ENCODE results near the gene SLC13A4.
"Not testable (repeated sequence)": the region's sequence is repeated elsewhere in the genome, so short reads cannot be mapped to it uniquely, and the experiment has no call there.

Gene SLC13A4

DNA sequence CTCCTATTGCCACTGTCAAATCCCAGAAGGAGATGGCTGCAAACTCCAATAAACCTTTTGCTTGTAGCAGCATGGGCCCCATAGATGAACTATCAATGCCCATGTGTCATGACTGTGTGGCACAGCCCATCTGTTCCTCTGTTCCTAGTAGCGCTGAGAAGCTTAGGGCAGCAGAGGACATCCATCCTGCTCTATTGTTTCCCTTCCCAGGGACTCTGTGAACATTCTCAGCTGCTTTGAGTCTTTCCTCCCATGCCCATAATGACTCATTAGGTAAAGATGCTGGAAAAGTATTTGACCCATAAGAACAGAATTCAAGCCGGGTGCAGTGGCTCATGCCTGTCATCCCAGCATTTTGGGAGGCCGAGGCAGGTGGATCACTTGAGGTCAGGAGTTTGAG is 37.4 kb downstream of the SLC13A4 start:
- no peak for DNase-seq

DNA sequence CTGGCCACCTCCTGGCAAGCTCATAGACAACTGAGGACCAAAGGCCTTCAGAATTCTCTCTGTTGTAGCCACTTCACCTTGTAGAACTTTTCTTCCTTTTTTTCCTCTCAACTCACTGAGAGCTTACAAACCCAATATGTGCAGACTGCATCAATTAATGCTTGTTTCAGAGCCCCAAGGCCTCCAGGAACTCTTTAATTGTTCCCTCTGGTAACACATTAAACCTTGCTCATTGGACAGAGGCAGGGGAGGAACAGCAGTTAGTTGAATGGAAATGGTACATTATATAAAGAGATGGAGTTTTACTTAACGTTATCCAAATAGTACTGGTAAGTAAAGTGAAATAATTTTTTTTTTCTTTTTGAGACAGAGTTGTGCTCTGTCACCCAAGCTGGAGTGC is 40.5 kb downstream of the SLC13A4 start:
- DNase-seq = no peak

DNA sequence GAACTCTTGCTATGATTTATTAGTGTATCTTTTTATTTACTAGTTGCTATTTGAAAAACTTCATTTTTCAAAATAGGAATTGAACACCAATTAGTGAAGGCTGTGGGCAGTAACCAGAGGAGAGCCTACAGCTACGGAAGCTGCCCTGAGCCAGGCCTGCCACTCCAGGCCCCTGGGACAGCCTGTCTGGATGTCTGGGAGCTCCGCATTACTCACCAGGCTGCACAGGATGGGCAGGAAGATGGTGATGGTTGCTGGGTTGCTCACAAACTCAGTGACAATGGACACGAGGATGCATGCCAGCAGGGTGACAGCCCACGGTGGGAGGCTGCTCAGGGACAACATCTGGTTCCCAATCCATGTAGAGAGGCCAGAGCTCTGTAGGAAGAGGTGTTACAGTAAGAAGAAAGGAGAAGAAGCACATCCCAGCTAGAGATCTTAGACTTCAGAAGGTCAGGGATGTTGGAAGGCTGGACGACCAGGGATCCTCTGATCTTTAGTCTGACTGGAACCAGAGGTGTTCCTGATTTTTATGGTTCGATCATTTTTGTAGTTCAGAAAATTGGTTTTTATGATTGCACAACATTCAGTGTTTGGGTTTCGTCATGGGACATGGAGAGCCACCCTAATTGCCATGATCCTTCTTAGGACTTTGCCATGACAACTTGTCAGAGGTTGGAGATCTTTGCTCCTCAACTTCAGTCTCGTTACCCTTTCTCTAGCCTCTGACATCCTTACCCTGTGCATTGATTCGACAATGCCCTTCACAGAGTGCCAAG is 42.5 kb downstream of the SLC13A4 start:
- no peak for DNase-seq

DNA sequence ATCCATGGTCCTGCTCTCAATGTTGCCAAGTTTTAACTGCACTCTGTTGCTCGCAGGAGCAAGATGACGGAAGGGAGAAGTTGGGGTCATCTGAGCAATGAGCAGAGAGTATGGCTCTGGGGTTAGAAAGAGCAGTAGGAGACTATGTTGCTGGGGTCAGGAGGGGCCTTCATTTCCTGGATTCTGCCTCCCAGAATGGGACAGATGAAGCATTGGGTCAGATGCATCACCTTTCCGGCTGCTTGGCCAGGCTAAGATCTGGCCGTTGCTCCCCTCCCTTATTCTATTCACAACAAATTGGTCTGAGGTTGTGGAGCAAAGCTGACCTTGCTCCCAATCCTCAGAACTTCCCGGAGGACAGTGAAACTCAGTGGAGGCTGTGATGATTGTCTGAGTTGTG is 43.3 kb downstream of the SLC13A4 start:
- DNase-seq = no peak

DNA sequence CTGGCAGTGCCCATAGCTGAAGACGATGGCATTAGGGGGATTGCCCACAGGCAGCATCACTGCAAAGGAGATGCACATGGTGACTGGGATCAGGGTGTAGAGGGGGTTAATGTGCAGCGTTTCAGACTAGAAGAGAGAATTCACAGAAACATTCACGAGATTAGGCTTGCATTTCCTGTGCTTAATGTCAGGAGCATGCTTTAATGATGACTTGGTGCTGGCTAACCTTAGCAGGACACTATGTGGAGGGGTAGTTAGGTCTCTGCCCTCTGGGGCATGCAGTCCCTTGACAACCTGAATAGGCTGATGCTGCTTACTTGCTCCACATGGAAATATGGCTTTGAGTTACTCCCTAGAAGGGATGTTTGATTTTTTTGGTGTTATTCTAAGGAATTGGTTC is 43.9 kb downstream of the SLC13A4 start:
- no peak for DNase-seq

DNA sequence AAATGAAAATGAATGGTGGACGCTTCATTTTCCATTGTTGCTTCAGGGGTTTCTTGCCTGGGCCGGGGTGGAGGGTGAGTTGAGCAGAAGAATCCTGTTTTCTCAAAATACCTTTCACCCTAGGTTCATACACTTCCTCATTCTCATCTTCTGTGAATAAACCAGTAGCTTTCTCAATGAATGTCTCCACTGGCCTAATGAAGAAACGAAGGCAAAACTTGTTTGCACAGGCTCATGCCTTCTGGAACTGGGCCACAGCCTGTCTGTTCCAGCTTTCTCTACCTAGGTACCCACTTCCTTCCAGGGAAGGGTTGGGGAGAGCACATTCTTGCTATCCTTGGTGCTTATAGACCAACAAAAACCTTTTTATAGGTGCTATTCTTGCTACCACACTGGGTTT is 44.4 kb downstream of the SLC13A4 start:
- no peak for DNase-seq

DNA sequence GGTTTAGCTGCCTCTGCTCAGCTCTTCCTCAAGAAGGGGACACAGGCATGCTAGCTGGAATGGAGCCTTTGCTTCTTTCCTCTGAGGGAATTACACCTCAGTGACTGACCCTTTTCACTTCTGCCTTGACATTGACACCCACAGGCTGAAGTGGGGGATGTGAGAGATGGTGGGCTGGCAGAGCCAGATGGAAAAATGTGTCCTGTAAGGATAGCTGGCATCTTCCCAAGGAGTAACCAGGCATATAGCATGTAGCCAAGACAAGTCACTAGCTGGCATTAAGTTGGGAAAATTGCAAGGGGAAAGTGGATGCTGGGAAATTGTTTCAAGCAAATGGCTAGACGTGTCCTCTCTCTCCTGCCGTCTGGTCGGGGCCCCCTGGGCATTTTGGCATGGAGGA is 45.8 kb downstream of the SLC13A4 start:
- no peak for DNase-seq

DNA sequence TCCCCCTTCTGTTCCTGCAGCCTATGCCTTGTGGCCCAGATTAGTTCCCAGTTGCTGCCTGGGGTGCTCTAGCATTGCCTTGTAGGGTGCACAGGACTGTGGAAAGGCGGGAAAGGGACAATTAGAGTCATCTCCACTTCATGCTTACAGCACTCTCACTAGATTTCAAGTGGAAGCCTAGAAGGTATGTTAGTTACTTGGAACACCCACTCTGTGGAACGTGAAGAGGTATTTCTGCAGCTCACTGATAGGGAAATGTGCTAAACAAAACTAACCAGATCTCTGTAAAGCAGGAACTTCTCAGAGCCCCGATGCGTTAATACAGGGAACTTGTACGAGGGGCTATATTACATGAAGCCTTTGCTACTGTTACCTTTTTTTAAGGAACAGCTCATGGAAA is 46.2 kb downstream of the SLC13A4 start:
- DNase-seq = no peak

DNA sequence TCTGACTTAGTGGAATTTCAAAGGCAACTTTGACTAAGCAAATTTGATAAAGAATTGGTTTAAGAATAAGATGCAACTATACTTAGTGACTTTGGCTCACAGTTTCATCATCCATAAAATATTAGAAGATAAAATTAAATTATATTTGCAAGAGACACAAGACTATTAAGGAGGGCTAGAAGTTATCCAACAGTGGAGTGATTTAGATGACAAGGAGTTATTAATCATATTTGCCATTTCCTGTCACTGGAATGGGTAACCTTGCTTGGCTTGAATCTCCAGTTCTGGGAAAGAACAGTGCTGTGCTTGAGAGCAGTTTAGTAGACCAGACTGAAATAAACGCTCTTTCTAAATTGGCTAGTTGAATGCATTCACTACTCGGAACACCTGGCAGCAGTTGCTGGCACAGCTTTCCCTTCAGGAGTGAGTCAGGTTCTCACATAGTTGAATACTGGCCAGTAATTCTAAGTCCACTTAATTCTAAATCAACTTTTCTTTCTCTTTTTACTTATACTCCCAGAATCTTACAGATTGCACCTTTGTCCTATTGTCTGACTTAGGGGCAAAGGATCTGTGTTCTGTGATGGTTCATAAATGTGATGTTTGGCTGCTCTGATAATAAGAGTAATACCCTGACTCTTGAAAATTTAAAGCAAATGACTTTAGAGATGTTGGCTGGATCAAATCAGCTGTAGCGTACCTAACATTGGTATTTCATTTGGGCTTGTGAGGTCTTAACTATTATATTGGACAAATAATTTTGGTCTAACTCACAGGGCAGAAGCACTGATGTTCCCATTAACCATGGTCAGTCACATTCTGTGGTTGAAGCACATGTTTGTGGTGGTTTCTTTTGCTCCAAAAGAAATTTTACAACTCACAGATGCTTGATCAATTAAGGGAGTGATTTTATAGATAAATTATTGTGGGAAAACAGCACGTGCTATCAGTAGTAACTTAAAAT is 49.1 kb downstream of the SLC13A4 start:
- DNase-seq = no peak

DNA sequence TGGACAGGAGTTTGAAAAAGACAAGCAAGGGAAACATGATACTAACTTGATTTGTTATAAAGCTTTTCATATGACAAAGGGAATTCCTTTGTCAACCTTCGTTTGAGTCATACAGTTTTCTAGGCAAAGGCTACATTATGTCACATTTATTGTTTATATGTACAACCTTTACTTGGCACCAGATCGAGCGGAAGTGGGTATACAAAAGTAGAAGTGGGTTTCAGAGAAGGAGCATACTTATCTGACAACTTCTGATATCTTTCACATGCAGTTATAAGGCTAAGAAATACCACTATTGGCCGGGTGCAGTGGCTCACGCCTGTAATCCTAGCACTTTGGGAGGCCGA is 54.7 kb downstream of the SLC13A4 start:
- no peak for DNase-seq

DNA sequence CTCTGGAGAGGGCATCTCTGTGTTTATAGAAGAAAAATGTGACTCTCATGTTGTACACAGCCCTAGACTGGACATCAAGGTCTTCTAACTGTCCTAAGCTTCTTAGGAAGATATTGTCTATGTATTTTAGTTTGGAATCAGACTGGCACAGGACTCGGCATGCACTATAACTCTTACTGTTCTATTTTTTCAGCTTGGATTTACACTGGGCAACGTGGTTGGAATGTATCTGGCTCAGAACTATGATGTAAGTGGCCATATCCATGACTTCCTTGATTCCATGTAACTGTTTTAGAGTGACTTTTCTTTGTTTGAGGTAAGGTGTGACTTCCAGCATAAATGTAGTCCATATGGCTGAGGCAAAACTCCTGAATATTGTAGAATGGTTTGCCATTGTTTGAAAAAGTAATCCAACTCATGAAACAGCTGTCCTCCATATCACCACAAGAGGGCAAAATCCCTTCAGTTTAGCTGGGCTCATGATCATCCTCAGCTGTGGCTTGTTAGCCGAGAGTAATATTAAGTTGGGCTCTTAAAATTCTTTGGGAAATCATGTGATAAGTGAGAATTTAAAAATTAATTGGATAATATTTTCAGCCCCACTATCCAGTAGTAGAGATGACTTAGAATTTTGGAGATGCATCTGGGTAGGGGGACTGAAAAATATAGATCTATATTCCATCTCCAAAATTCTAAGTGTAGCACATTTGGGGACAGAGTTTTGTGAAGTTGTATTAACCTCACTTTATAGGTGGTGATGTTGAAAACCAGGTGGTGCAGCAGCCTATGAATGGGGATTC is 55.2 kb downstream of the SLC13A4 start:
- DNase-seq = no peak

DNA sequence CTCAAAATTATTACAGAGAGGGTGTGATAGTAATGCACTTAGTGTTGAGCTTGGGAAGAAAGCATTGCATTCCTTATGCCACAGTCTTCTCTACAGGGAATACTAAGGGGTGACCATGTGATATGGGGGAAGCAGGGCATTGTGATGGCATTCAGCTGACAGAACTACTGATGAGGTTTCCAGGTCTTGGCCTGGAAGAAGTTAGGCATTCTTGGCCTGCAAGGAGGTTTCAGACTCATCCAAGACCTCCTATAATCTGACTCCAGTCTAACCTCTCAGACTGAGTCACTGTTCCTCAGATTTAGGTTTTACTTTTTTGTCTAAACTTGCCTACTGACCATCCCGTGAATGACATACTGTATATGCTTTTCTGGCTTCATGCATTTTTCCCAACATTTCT is 57.8 kb downstream of the SLC13A4 start:
- DNase-seq = no peak

DNA sequence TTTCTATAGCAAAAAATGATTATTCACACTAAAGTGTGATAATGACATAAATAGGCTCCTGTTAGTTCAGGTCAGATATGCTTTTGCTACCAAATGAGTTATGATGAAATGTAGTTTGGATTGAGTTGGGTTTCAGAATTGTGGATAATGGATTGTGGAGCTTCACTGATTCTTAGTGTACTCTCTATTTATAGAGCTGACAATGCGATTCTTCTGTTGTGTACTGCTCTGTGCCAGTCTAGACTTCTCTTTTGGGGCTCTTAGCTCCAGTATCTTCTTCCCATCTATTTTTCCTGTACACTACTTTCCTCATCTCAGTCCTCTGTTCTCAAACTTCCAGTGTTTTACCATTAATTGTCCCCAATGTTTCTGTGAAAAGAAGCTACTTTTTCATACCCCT is 58.2 kb downstream of the SLC13A4 start:
- DNase-seq = no peak

DNA sequence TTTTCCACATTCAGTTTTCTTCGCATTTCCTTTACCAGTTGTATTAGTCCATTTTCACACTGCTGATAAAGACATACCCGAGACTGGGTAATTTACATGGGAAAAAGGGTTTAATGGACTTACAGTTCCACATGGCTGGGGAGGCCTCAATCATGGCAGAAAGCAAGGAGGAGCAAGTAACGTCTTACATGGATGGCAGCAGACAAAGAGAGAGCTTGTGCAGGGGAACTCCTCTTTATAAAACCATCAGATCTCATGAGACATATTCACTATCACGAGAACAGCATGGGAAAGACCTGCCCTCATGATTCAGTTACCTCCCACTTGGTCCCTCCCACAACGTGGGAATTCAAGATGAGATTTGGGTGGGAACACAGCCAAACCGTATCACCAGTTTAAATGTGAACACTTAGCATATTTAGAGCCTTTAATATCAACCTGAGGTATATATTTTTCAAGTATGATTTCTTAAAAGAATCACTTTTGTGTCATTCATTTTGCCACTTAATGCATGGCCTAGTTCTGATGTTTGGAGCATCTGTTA is 59.1 kb downstream of the SLC13A4 start:
- DNase-seq = not testable (repeated sequence)

DNA sequence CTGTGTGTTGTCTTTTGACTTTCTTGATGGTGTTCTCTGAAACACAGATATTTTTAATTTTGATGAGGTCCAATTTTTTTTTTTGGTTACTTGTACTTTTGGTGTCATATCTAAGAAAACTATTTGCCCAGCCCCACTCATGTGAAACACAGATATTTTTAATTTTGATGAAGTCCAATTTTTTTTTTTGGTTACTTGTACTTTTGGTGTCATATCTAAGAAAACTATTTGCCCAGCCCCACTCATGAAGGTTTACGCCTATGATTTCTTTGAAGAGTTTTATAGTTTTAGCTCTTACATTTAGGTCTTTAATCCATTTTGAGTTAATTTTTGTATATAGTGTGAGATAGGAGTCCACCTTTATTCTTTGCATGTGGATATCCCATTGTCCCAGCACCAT is 60.4 kb downstream of the SLC13A4 start:
- not testable (repeated sequence) for DNase-seq

DNA sequence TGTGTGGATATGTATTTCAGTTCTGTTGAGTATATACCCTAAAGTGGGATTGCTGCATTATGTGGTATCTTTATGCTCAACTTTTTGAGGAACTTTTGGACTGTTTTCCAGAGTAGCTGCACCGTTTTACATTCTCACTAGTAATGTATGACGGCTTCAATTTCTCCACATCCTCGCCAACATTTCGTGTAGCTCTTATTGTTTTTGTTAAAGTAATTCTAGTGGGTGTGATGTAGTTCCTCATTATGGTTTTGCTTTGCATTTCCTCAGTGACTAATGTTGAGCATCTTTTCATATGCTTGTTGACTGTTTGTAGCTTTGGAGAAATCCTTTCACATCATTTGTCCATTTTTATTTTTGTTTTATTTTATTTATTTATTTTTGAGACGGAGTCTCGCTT is 61.1 kb downstream of the SLC13A4 start:
- DNase-seq = no peak

DNA sequence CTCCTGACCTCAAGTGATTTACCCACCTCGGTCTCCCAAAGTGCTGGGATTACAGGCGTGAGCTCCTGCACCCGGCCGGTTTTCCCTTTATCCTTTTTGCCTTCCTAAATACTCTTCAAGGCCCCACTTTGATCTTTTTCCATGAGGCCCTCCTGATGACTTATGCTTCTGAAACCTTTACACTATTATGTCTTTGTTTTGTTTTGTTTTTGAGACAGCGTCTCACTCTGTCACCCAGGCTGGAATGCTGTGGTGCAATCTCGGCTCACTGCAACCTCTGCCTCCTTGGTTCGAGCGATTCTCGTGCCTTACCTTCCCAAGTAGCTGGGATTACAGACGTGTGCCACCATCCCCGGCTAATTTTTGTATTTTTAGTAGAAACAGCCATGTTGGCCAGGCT is 61.8 kb downstream of the SLC13A4 start:
- DNase-seq = no peak

DNA sequence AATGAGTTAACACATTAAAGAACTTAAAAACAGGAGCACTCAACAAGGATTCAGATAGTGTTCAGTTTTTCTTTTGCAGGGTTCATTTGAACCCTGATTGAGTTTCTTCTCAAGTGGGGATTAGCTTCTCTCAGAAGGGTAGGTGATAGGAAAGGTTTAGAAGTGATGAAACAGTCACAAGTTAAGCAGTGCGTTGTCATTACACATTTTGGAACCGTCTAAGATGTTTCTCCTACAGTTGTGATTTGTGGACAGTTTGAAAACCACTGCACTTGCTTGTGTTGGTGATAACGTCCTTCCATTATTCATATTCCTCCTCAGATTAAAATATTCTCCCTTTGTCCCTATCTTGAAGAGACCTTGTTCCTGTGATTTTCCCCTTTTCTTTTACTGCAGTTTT is 62.9 kb downstream of the SLC13A4 start:
- no peak for DNase-seq

DNA sequence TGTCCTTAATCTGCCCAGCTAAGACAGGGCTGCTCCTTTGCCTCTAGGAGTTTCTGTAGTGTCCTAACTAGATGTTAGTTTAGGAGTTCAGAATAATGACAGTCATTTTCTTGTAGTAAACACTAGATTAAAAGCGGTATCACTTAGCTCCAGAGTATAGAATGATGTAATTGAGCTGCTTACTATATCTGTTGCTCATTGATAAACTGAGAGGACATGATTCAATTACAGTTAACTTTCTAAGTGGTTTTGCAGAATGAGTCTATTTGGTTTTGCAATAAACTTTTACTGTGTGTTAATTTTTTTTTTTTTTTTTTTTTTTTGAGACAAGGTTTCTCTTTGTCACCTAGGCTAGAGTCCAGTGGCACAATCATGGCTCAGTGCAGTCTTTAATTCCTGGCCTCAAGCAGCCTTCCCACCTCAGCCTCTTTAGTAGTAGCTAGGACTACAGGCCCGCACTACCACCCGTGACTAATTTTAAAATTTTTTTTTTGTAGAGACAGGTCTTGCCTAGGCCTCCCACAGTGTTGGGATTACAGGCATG is 63.9 kb downstream of the SLC13A4 start:
- no peak for DNase-seq

DNA sequence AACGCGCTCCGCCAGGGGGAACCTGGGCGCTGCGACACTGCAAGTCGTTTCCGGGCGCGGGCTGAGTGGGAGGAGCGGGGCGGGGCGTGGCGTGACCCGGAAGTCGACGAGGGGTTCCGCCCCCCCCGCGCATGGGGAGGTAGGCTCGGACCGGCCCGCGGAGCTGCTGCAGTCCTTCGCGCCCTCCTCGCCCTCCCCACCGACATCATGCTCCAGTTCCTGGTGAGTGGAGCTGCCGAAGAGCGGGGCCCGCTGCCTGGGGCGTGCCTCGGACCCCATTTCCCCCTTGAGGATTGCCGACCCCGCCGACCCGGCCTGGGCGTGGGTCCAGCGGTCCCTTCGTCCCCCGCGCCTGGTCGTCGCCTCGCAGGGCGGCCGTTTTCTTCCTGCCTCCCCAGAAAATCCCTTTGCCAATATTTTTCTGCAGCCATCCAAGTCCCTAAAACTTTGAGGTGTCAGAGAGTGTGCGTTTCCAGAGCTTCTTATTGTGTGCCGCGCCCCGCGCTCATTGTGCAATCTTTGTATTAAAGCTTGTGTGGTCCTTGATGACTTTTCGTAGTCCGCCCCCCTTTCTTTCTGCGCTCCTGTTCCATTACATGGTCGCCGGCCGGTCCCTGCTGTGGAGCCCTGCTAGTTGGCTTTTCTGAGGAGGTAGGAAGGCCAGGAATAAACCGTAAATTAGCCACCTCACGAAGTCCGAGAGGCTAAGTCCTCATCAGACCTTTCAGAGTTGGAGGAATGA is 65.4 kb downstream of the SLC13A4 start, which contains the start of gene STMP1:
Gene STMP1 (plus strand): TSS at position 142 of the 742 bp plus-strand sequence.
- peak; percentile 93 to 99 for DNase-seq

DNA sequence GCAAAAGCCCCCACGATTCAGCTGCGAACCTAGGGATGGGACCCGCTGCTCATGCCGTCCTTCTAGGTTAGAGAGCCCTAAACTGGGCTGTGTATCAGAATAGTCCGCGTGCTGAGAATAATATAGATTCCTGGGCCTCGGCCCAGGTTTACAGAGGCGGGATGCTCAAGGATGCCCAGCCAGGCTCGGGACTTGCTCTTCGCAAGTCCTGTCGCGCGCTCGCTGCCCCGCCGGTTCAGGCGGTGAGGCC is 65.9 kb downstream of the SLC13A4 start:
- no peak for DNase-seq
